ENCODE measurements around the gene TOMM22. TPM values are rescaled to one million over a fixed set of nuclear protein-coding genes. Genes with fewer than 3 reads are reported as not detected.

The TOMM22 gene
- total RNA-seq, 1 donor from 2014 or later: 71.8 TPM

- peak; percentile 89 to 95 for DNase-seq (ENCODE audit: low read depth in 2 of 2)
Observed at GRCh38 chr22:38696606-38697424, 15.1 kb downstream of the TOMM22 start.

- DNase-seq (ENCODE audit: low read depth in 2 of 2): peak in 1 of 2 donors; percentile 55
Observed at GRCh38 chr22:38697425-38698089, 15.8 kb downstream of the TOMM22 start.

GRCh38 chr22:38698407-38699094, 16.8 kb downstream of the TOMM22 start:
- no peak for DNase-seq (ENCODE audit: low read depth in 2 of 2)

- DNase-seq (ENCODE audit: low read depth in 2 of 2): no peak
Observed at GRCh38 chr22:38699143-38699542, 17.4 kb downstream of the TOMM22 start.

- peak in 1 of 2 donors; percentile 25 for DNase-seq (ENCODE audit: low read depth in 2 of 2)
Observed at GRCh38 chr22:38699784-38700183, 18.0 kb downstream of the TOMM22 start.

- DNase-seq (ENCODE audit: low read depth in 2 of 2): peak in 1 of 2 donors; percentile 29
Observed at GRCh38 chr22:38700270-38700788, 18.6 kb downstream of the TOMM22 start.

- DNase-seq (ENCODE audit: low read depth in 2 of 2): peak; percentile 89 to 94
Observed at GRCh38 chr22:38700789-38701628, 19.3 kb downstream of the TOMM22 start, which contains the start of gene JOSD1. JOSD1 (minus strand) TSS chr22:38700943; CDS start chr22:38699987, 956 bp downstream.

- DNase-seq (ENCODE audit: low read depth in 2 of 2): no peak
Observed at GRCh38 chr22:38704654-38705234, 23.0 kb downstream of the TOMM22 start.

- peak; percentile 100 for DNase-seq (ENCODE audit: low read depth in 2 of 2)
Observed at GRCh38 chr22:38705235-38706100, 23.7 kb downstream of the TOMM22 start, which contains the start of gene GTPBP1. GTPBP1 (plus strand) TSS chr22:38705944; CDS start chr22:38705956, 12 bp downstream.

GRCh38 chr22:38706101-38706900, 24.5 kb downstream of the TOMM22 start:
- DNase-seq (ENCODE audit: low read depth in 2 of 2): peak in 1 of 2 donors; percentile 44

- no peak for DNase-seq (ENCODE audit: low read depth in 2 of 2)
Observed at GRCh38 chr22:38706901-38707195, 25.1 kb downstream of the TOMM22 start.

GRCh38 chr22:38707346-38707745, 25.6 kb downstream of the TOMM22 start:
- peak in 1 of 2 donors; percentile 35 for DNase-seq (ENCODE audit: low read depth in 2 of 2)

GRCh38 chr22:38707984-38708383, 26.2 kb downstream of the TOMM22 start:
- no peak for DNase-seq (ENCODE audit: low read depth in 2 of 2)

- peak in 1 of 2 donors; percentile 36 for DNase-seq (ENCODE audit: low read depth in 2 of 2)
Observed at GRCh38 chr22:38709306-38709705, 27.5 kb downstream of the TOMM22 start.

GRCh38 chr22:38710351-38710750, 28.6 kb downstream of the TOMM22 start:
- no peak for DNase-seq (ENCODE audit: low read depth in 2 of 2)

GRCh38 chr22:38710866-38711265, 29.1 kb downstream of the TOMM22 start:
- no peak for DNase-seq (ENCODE audit: low read depth in 2 of 2)

- DNase-seq (ENCODE audit: low read depth in 2 of 2): no peak
Observed at GRCh38 chr22:38712486-38713207, 30.9 kb downstream of the TOMM22 start.

GRCh38 chr22:38713921-38714320, 32.2 kb downstream of the TOMM22 start:
- DNase-seq (ENCODE audit: low read depth in 2 of 2): no peak
